ENCODE measurements around the gene MAGEB3.
"Not testable (repeated sequence)": the region's sequence is repeated elsewhere in the genome, so short reads cannot be mapped to it uniquely, and the experiment has no call there.

Gene MAGEB3

GRCh38 chrX:30230395-30230794 is at the start of gene MAGEB3:
MAGEB3 (plus strand) TSS chrX:30230657; CDS start chrX:30235925, 5,268 bp downstream.
- DNase-seq (ENCODE audit: extremely low read depth in 1 of 2, low read depth in 1 of 2), result no peak

GRCh38 chrX:30181353-30181752 is 49.1 kb upstream of the MAGEB3 start:
- no peak for DNase-seq (ENCODE audit: extremely low read depth in 1 of 2, low read depth in 1 of 2)

- no peak for DNase-seq (ENCODE audit: extremely low read depth in 1 of 2, low read depth in 1 of 2)
Measured at GRCh38 chrX:30183554-30183953, 46.9 kb upstream of the MAGEB3 start.

- no peak for DNase-seq (ENCODE audit: extremely low read depth in 1 of 2, low read depth in 1 of 2)
Measured at GRCh38 chrX:30190426-30190825, 40.0 kb upstream of the MAGEB3 start.

- DNase-seq (ENCODE audit: extremely low read depth in 1 of 2, low read depth in 1 of 2), result not testable (repeated sequence)
Measured at GRCh38 chrX:30193910-30194309, 36.5 kb upstream of the MAGEB3 start.

GRCh38 chrX:30196322-30196721 is 34.1 kb upstream of the MAGEB3 start:
- DNase-seq (ENCODE audit: extremely low read depth in 1 of 2, low read depth in 1 of 2), result no peak

- DNase-seq (ENCODE audit: extremely low read depth in 1 of 2, low read depth in 1 of 2), result no peak
Measured at GRCh38 chrX:30212172-30212571, 18.3 kb upstream of the MAGEB3 start.

GRCh38 chrX:30215357-30215843 is 15.1 kb upstream of the MAGEB3 start, which contains the start of gene MAGEB2:
MAGEB2 (plus strand) TSS chrX:30215563; CDS start chrX:30218581, 3,018 bp downstream.
- DNase-seq (ENCODE audit: extremely low read depth in 1 of 2, low read depth in 1 of 2), result no peak

GRCh38 chrX:30217465-30217864 is 13.0 kb upstream of the MAGEB3 start:
- DNase-seq (ENCODE audit: extremely low read depth in 1 of 2, low read depth in 1 of 2), result no peak

GRCh38 chrX:30219372-30219771 is 11.1 kb upstream of the MAGEB3 start:
- DNase-seq (ENCODE audit: extremely low read depth in 1 of 2, low read depth in 1 of 2), result no peak

GRCh38 chrX:30220661-30221060 is 9.8 kb upstream of the MAGEB3 start:
- DNase-seq (ENCODE audit: extremely low read depth in 1 of 2, low read depth in 1 of 2), result no peak

- DNase-seq (ENCODE audit: extremely low read depth in 1 of 2, low read depth in 1 of 2), result no peak
Measured at GRCh38 chrX:30224536-30224935, 5.9 kb upstream of the MAGEB3 start.

GRCh38 chrX:30228526-30228925 is 1.9 kb upstream of the MAGEB3 start:
- no peak for DNase-seq (ENCODE audit: extremely low read depth in 1 of 2, low read depth in 1 of 2)

- no peak for DNase-seq (ENCODE audit: extremely low read depth in 1 of 2, low read depth in 1 of 2)
Measured at GRCh38 chrX:30241724-30242415, 11.4 kb downstream of the MAGEB3 start, which contains the start of gene MAGEB4. MAGEB4 (plus strand) TSS chrX:30242000; CDS start chrX:30242136, 136 bp downstream.

- DNase-seq (ENCODE audit: extremely low read depth in 1 of 2, low read depth in 1 of 2), result no peak
Measured at GRCh38 chrX:30246769-30247489, 16.5 kb downstream of the MAGEB3 start, which contains the start of gene MAGEB1. MAGEB1 (plus strand) TSS chrX:30247146; CDS start chrX:30250494, 3,348 bp downstream.

- DNase-seq (ENCODE audit: extremely low read depth in 1 of 2, low read depth in 1 of 2), result no peak
Measured at GRCh38 chrX:30248854-30249253, 18.4 kb downstream of the MAGEB3 start.

GRCh38 chrX:30253257-30253656 is 22.8 kb downstream of the MAGEB3 start:
- DNase-seq (ENCODE audit: extremely low read depth in 1 of 2, low read depth in 1 of 2), result no peak

GRCh38 chrX:30259927-30260326 is 29.5 kb downstream of the MAGEB3 start:
- DNase-seq (ENCODE audit: extremely low read depth in 1 of 2, low read depth in 1 of 2), result no peak

- no peak for DNase-seq (ENCODE audit: extremely low read depth in 1 of 2, low read depth in 1 of 2)
Measured at GRCh38 chrX:30261012-30261411, 30.6 kb downstream of the MAGEB3 start.

- no peak for DNase-seq (ENCODE audit: extremely low read depth in 1 of 2, low read depth in 1 of 2)
Measured at GRCh38 chrX:30262763-30263162, 32.3 kb downstream of the MAGEB3 start.

GRCh38 chrX:30270639-30271038 is 40.2 kb downstream of the MAGEB3 start:
- no peak for DNase-seq (ENCODE audit: extremely low read depth in 1 of 2, low read depth in 1 of 2)

- DNase-seq (ENCODE audit: extremely low read depth in 1 of 2, low read depth in 1 of 2), result no peak
Measured at GRCh38 chrX:30275498-30275897, 45.0 kb downstream of the MAGEB3 start.

Measured in activated CD8-positive, alpha-beta memory T cell treated with anti-CD3 and anti-CD28 coated beads for 1 hour (primary cell).